ENCODE measurements around the gene CCL3.
"Not testable (repeated sequence)": the region's sequence is repeated elsewhere in the genome, so short reads cannot be mapped to it uniquely, and the experiment has no call there.

DNA sequence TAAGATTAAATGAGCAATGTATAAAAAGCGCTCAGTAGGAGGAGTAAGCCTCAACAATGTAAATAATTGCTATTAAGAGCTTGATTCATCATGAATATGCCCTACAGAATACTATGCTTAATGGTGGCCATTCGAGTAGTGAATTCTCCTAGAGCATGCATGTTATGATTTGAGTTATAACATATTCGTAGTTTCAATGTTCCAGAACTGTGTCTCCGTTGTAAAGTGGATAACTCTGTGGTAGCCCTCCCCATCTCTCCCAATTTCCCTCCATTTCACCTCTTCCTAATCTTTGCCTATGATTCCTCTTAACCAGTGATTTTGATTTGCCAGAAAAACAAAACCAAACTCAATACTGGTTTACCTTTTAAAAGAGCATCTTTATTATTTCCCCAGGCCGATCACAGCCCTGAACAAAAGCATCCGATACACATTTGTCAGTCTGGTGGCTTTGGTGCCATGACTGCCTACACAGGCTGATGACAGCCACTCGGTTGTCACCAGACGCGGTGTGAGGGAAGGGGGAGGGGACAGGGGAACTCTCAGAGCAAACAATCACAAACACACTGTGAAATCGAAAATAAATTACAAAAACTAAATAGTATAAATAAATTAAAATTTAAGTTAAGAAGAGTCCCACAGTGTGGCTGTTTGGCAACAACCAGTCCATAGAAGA, 1.9 kb downstream of the CCL3 start:
- TF ChIP-seq, protein P1, sequence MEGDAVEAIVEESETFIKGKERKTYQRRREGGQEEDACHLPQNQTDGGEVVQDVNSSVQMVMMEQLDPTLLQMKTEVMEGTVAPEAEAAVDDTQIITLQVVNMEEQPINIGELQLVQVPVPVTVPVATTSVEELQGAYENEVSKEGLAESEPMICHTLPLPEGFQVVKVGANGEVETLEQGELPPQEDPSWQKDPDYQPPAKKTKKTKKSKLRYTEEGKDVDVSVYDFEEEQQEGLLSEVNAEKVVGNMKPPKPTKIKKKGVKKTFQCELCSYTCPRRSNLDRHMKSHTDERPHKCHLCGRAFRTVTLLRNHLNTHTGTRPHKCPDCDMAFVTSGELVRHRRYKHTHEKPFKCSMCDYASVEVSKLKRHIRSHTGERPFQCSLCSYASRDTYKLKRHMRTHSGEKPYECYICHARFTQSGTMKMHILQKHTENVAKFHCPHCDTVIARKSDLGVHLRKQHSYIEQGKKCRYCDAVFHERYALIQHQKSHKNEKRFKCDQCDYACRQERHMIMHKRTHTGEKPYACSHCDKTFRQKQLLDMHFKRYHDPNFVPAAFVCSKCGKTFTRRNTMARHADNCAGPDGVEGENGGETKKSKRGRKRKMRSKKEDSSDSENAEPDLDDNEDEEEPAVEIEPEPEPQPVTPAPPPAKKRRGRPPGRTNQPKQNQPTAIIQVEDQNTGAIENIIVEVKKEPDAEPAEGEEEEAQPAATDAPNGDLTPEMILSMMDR (IDR thresholded peaks at IDR 0.05; ENCODE audit: extremely low read depth in 1 of 2, insufficient read depth in 1 of 2, low read depth in 1 of 2, low read length in 2 of 2) = not testable (repeated sequence)
- TF ChIP-seq POLR2AphosphoS5 (IDR thresholded peaks at IDR 0.05; ENCODE audit: insufficient read depth, low read depth, low read length); POLR2A (IDR thresholded peaks at IDR 0.05; ENCODE audit: low read depth, low read length); GATA2 (IDR thresholded peaks at IDR 0.05; ENCODE audit: insufficient read depth, insufficient read length, low read depth, low read length); MYC (IDR thresholded peaks at IDR 0.05; ENCODE audit: low read depth, low read length); EZH2 (IDR thresholded peaks at IDR 0.05; ENCODE audit: borderline replicate concordance, low read depth, low read length, severe bottlenecking); JUN (IDR thresholded peaks at IDR 0.05; ENCODE audit: borderline replicate concordance, insufficient read depth, insufficient read length, low read depth); FOS (IDR thresholded peaks at IDR 0.05; ENCODE audit: borderline replicate concordance, insufficient read depth, low read length): not testable (repeated sequence)
- TF ChIP-seq, protein P2, sequence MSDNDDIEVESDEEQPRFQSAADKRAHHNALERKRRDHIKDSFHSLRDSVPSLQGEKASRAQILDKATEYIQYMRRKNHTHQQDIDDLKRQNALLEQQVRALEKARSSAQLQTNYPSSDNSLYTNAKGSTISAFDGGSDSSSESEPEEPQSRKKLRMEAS (IDR thresholded peaks at IDR 0.05; ENCODE audit: insufficient read depth, insufficient read length) = not testable (repeated sequence)
